ENCODE results near the gene NOL4L. TPM values are rescaled to one million over a fixed set of nuclear protein-coding genes. Genes with fewer than 3 reads are reported as not detected.

NOL4L gene
- total and polyA plus RNA-seq, 4 donors: 7.9 to 20.6 (median 12.2) TPM

DNA sequence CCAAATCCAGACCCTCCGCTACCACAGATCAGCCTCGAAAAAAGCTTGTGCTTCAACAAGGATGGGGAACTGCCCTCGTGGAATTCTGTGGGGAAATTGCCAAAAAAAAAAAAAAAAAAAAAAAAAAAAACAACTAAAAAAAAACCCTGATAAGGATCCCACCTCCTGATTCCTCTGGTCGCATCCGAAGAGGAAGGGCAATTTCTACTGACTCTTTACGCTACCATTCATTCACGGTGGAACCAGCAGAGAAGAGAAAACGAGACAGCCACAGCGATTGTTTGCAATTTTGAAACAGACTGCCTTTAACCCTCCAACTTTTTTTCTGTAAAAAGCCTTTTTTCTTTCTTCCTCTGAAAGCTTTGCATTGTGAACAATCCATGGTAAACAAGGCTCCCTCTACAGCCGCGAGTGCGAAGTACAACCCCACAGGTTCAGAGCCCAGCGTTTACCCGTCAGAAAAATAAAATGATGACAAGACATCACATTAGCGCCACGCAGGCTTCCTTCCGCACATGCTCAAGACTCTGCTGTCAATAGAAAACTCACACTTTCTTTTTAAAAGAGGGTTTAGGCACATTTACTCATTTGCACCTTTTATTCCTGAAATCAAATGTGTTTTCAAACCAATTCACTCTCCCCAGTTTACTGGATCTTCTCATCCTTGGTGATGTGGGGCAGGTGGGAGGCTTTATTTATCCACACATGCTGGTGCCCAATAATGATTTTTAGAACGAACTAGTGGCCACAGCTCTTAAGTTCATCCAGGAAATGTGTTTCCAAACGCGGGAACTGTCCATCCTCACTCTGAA, 100.0 kb downstream of the NOL4L start:
- DNase-seq (peak; percentile 82 to 92 (median 92)), ATAC-seq (ENCODE audit: insufficient read depth, low FRiP score) (peak; percentile 37)
- 2 to 3% methylated on average over 20 of the region's 20 CpGs for WGBS, 2 donors
- peaks cover 0 to 3% (median 0%) of the 10 kb centered on the region in 4 donors for H3K9me3 ChIP-seq (ENCODE audit: control insufficient read depth in 4 of 4, insufficient read depth in 3 of 4, low read length in 3 of 4)
- no peaks in the 10 kb centered on the region for H3K27me3 ChIP-seq (ENCODE audit: control insufficient read depth in 3 of 3, insufficient read depth in 3 of 3, low read length in 2 of 3)
- peak overlapping the region in 1 of 2 donors; percentile 85 for H3K27ac ChIP-seq (ENCODE audit: low read depth in 1 of 2, low read length in 1 of 2)
- peaks cover 2 to 25% (median 13%) of the 10 kb centered on the region in 5 donors for H3K4me1 ChIP-seq (ENCODE audit: control insufficient read depth in 5 of 5, insufficient read depth in 5 of 5, low read length in 5 of 5)
- peaks cover 0 to 2% (median 0%) of the 10 kb centered on the region in 4 donors for H3K36me3 ChIP-seq (ENCODE audit: control insufficient read depth in 4 of 4, insufficient read depth in 4 of 4, low read length in 4 of 4)
- TF ChIP-seq, protein P1, sequence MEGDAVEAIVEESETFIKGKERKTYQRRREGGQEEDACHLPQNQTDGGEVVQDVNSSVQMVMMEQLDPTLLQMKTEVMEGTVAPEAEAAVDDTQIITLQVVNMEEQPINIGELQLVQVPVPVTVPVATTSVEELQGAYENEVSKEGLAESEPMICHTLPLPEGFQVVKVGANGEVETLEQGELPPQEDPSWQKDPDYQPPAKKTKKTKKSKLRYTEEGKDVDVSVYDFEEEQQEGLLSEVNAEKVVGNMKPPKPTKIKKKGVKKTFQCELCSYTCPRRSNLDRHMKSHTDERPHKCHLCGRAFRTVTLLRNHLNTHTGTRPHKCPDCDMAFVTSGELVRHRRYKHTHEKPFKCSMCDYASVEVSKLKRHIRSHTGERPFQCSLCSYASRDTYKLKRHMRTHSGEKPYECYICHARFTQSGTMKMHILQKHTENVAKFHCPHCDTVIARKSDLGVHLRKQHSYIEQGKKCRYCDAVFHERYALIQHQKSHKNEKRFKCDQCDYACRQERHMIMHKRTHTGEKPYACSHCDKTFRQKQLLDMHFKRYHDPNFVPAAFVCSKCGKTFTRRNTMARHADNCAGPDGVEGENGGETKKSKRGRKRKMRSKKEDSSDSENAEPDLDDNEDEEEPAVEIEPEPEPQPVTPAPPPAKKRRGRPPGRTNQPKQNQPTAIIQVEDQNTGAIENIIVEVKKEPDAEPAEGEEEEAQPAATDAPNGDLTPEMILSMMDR (IDR thresholded peaks at IDR 0.05; ENCODE audit: control extremely low read depth, extremely low read depth): peak; percentile 58
- H3K9ac ChIP-seq (ENCODE audit: insufficient read depth in 1 of 2, low read length in 2 of 2): peak overlapping the region; percentile 21 to 84
- no peak overlapping the region for H3K4me3 ChIP-seq

DNA sequence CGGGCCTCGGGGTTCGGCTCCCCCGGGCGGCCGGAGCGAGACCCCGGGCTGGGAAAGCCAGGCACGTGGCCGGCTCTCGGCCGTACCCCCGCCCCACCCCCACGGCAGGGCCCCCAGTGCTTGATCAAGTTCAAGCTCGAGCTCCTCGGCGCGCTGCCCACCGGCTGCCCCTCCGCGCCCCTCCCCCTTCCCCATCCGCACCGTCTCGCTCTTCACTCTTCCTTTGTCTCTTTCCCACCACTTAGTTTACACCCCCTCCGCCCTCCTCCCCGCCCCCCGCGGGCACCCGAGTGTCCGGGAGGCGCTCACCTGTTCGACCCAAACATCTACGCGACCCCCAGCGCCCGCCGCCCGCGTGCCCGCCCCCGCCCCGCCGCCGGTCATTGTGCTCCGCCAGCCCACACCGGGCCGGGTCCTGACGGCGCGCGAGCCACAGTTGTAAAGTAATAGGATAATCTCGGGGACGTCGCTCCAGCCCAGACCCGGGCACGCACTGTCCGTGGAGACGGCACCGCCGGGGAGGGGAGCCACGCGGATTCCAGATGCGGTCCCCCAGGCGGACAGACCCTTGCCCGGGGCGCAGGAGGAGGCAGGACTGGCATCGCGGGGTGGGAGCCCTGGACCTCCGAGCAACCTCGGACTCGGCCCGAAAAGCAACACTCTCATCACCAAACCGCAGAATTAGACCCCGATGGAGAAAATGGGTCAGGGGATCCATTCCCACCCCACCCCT, 100.7 kb downstream of the NOL4L start:
- DNase-seq: peak; percentile 65 to 74 (median 65)
- Histone ChIP-seq H3K9me3 (ENCODE audit: control insufficient read depth in 4 of 4, insufficient read depth in 3 of 4, low read length in 3 of 4) (peaks cover 0 to 3% (median 0%) of the 10 kb centered on the region in 4 donors), H3K27me3 (ENCODE audit: control insufficient read depth in 3 of 3, insufficient read depth in 3 of 3, low read length in 2 of 3) (no peaks in the 10 kb centered on the region), H3K27ac (ENCODE audit: low read depth in 1 of 2, low read length in 1 of 2) (peak overlapping the region in 1 of 2 donors; percentile 85), H3K36me3 (ENCODE audit: control insufficient read depth in 4 of 4, insufficient read depth in 4 of 4, low read length in 4 of 4) (peaks cover 0 to 2% (median 0%) of the 10 kb centered on the region in 4 donors), H3K9ac (ENCODE audit: insufficient read depth in 1 of 2, low read length in 2 of 2) (peak overlapping the region; percentile 33 to 49), H3K4me1 (ENCODE audit: control insufficient read depth in 5 of 5, insufficient read depth in 5 of 5, low read length in 5 of 5) (peaks cover 2 to 33% (median 16%) of the 10 kb centered on the region in 5 donors), H3K4me3 (peak overlapping the region; percentile 45)
- peak; percentile 3 for ATAC-seq (ENCODE audit: insufficient read depth, low FRiP score)
- WGBS, 2 donors: 1% methylated on average over 61 to 74 of the region's 74 CpGs
- TF ChIP-seq, protein P1 (IDR thresholded peaks at IDR 0.05; ENCODE audit: control extremely low read depth, extremely low read depth): no peak

DNA sequence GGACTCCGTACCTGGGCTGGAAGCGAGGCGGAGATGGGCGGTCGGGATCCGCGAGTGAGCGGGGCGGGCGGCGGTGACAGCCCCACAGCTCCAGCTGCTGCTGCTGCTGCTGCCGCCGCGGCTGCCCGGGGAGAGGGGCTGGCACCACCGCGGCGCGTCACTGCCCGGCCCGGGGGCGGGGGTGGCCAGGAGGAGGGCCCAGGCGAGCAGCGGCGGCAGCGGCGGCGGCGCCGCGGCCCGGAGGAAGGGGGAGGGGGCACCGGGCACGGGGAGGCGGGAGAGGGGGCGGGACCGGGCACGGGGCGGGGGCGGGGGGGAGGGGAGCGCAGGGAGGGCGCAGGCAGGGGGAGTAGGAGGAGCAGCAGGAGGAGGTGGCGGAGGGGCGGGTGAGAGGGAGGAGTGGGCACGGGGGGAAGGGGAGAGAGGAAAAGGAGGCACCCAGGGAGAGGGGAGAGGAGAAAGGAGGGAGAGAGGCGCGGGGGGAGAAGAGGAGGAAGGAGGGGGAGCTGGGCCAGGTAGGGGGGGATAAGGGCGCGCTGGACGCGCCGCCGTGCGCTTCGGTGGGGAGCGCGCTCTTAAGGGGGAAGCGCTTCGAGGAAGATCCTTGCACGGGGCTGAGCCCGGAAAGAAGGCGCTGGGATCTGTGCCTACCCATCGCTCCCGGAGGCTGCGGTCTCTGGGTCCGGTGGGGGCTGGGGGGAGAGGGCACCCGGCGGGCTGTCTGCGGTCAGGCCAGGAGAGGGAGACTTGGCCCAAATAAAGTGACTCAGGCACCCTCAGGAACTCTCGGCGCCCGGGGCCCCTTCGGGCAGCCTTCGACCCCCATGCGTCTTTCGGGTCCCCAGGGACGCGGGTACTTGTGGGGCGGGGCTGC, 101.5 kb downstream of the NOL4L start:
- TF ChIP-seq, protein P1 (IDR thresholded peaks at IDR 0.05; ENCODE audit: control extremely low read depth, extremely low read depth): no peak
- WGBS, 2 donors: 1% methylated on average over 40 to 78 of the region's 79 CpGs
- peak overlapping the region in 1 of 2 donors; percentile 65 for H3K27ac ChIP-seq (ENCODE audit: low read depth in 1 of 2, low read length in 1 of 2)
- peaks cover 0 to 3% (median 0%) of the 10 kb centered on the region in 4 donors for H3K9me3 ChIP-seq (ENCODE audit: control insufficient read depth in 4 of 4, insufficient read depth in 3 of 4, low read length in 3 of 4)
- peaks cover 2 to 41% (median 16%) of the 10 kb centered on the region in 5 donors for H3K4me1 ChIP-seq (ENCODE audit: control insufficient read depth in 5 of 5, insufficient read depth in 5 of 5, low read length in 5 of 5)
- H3K27me3 ChIP-seq (ENCODE audit: control insufficient read depth in 3 of 3, insufficient read depth in 3 of 3, low read length in 2 of 3): no peaks in the 10 kb centered on the region
- H3K36me3 ChIP-seq (ENCODE audit: control insufficient read depth in 4 of 4, insufficient read depth in 4 of 4, low read length in 4 of 4): peaks cover 0 to 2% (median 0%) of the 10 kb centered on the region in 4 donors
- ATAC-seq (ENCODE audit: insufficient read depth, low FRiP score) (peak; percentile 70), DNase-seq (peak; percentile 87 to 93 (median 91))
- H3K9ac ChIP-seq (ENCODE audit: insufficient read depth in 1 of 2, low read length in 2 of 2): peak overlapping the region in 1 of 2 donors; percentile 33
- H3K4me3 ChIP-seq: peak overlapping the region; percentile 71

Measured in lung (tissue), 12 donors.